ENCODE data around the gene ISYNA1.

Gene ISYNA1

DNA sequence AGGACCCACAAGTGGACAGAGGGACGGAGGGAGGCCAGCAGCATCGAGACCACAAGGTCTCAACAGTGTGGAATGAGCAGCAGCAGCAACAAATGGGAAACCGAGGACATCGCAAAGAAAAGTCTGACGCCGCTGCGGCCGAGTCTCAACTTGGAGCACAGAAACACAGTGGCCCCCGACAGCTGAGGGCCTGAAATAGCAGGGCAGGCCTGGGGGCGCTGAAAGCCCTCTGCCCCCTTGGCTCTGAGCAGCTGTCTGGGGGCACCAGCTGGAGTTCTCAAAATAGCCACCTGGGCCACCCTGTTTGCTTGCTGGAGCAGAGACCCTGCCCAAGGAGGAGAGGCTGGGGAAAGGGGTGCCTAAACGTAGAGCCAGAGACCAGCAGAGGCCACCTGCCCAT is 5.9 kb upstream of the ISYNA1 start:
- DNase-seq (ENCODE audit: low spot score): no peak

- no peak for DNase-seq (ENCODE audit: low spot score)
These were observed 5.5 kb upstream of the ISYNA1 start for GRCh38 chr19:18443406-18443805.

DNA sequence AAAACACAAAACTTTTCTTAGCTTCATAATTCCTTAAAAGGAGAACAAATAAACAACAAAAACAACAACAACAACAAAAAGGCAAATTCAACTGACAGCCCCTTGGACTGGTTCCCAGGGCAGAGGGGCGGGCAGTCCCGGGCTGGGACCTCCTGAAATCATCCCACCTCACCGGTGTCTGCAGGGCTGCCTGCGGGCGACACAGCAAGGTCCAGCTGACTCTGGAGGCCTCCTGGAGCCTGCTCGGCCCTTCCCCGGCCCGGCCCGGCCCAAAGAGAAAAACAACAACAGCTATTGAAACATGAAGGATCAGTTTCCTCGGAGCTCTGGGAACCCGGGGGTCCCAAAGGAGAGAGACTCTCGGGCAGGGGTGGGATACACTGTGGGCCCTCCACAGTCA is 5.0 kb upstream of the ISYNA1 start:
- DNase-seq (ENCODE audit: low spot score): no peak

DNA sequence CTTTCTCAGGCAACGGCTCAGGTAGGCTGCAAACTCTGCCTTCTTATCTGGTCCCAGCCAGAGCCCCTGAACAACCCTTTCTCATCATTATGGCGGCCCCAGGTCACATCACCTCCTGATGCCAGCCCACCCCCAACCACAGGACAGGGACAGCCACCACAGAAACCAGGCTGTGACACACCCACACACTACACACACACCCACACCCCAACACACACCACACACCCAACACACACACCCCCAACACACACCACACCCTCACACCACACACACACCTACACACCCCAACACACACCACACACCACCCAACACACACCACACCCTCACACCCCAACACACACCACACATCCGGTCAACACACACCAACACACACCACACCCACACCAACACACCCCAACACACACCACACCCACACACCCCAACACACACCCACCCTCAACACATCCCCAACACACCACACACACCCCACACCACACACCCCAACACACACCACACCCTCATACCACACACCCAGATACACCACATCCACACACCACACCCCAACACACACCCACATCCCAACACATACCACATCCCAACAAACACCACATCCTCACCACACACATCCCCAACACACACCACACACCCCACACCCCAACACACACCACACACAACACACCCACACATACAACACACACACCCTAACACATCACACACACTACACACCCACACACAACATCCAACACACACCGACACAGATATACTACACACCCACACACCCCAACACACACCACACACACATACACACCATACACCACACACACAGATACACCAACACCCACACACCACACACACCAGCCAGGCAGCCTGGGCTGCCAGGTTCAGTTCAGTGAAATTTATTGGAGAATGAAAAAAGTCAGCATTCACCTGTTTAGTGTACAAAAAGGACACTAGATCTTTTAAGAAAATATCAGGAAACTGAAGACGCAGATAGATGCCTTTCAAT is 4.2 kb upstream of the ISYNA1 start:
- DNase-seq (ENCODE audit: low spot score): no peak

- DNase-seq (ENCODE audit: low spot score): no peak
These were observed 3.2 kb upstream of the ISYNA1 start for GRCh38 chr19:18440936-18441803.

DNA sequence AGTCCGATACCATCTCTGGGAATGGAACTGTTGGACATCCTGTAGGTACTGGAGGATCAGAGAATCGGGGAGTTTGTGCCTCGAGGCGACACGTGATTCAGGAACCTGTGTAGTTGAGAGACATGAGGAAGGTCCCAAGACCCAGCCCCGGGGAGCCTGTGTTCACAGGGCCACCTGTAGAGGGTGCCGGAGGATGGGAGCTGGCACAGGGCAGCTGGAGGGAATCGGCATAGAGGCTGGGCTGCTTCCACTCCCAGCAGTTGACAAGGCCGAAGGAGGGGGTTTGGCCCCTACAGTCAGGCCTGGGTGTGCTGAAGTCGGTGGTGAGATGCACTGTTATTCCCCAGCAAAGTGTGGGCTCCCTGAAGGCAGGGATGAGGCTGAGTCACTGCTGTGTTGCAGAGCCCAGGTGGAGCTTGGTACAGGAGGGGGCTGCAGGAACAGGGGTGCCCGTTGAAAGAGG is 2.5 kb upstream of the ISYNA1 start:
- DNase-seq (ENCODE audit: low spot score): peak; percentile 42

DNA sequence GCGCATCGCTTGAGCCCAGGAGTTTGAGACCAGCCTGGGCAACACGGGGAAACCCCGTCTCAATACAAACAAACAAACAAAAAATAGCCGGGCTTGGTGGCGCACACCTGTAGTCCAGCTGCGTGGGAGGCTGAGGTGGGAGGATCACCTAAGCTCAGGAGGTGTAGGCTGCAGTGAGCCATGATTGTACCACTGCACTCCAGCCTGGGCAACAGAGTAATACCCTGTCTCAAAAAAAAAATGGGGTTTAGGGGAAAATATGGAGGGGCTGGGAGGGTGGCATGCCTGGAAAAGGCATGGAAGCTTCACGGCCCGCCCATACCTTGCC is 1.9 kb upstream of the ISYNA1 start:
- DNase-seq (ENCODE audit: low spot score): no peak

DNA sequence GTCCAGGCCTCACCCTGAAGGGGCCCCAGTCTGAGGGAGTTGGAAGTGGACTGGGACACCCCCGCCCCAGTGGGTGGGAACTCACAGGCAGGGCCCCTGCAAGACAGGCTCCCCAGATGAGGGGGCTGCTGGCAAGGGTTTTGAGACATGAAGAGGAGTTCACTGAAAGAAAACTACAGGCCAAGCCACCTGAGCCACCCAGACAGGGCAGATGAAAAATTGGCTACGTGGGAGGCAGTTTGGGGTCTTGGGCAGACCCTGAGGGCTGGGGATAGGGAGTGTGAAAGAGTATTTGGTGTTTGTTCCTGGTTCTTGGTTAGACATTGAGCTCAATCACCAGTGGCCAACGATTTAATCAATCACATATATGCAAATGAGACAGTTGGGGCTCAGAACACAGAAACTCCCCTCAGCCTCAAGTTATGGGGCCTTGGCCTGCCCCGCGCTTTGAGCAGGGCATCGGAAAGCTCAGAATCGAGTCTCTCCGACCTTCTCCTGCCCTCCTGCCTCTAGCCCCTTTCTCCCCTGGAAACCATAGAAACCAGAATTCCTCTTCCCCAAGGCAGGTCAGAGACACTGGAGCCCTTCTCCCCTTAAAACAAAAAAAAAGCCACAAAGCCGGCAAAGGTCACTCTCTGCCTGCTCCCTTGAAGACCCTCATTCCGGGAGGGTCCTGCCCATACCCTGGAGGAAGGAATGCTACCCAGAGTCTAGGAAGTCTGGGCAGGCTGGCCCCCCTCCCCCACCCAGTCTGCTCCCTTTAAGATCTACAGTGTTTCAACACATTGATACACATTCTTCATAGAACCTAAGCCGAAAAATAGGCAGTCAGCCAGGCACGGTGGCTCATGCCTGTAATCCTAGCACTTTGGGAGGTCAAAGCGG is 1.3 kb upstream of the ISYNA1 start:
- no peak for DNase-seq (ENCODE audit: low spot score)

DNA sequence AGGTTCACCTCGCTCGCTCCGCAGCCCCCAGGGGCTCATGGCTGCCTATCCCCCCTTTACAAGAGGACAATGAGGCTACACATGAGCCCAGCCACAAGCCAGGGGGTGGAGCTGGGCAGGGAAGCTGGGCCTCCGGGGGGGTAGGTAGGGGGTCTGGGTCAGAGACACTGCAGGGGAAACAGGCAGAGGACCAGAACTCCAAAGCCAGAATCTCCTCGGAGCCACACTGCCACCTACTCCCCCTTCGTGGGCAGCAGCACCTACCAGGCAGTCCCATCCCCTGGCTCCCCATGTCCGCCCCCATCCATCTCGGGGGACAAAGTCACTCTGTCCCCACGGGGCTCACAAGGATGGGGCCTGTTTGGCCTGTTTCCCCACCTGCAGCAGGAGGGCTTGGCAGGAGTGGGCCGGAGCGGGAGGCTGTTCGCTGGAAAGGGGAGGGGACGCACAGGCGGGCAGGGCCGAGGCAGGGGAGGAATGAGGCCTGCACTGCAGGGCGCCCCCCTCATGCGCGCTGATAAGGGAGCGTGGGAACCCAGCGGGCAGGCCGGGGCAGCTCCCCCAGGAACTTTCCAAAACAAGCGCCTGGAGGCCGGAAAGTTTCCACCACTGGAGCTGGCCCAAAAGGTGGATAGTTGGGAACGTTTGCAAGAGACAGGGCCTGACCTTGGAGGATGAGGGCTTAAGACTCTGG is 545 bp upstream of the ISYNA1 start:
- DNase-seq (ENCODE audit: low spot score): no peak

DNA sequence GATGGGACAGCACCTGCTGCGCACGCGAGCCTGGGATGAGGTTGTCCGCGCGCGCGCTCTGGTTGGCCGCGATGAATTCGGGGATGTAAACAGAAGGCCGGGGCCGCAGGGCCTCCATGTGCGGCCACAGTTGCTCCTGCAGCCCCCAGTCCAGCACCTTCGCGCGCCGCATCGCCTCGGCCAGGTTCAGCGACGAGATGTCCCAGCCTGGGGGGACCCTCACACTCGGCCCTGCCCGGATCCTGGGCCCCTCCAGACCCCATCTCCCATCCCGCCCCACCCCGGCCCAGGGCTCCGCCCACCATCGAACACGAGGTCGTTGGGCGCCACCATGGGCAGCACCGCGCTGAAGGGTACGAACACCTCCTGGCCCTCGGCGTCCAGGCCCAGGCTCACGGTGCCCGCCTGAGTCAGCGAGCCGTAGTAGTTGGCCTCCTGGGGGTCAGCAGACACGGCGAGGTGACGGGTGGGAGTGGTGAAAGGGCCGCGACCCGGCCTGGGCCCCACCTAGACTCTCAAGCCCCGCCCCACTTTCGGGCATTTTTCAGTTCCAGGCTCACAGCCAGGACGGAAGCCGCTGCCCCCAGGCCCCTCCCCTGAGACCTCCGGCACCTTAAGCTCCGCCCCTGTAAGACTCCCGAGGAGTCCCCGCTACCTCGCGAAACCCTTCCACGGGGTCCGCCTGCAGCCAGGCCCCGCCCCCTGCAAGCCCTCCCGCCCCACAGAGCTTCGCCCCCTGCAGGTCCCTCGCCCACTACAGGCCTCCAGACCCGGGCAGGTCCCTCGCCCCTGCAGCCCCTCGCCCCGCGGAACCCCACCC is 1.1 kb downstream of the ISYNA1 start:
- peak; percentile 75 for DNase-seq (ENCODE audit: low spot score)

- no peak for DNase-seq (ENCODE audit: low spot score)
These were observed 1.9 kb downstream of the ISYNA1 start for GRCh38 chr19:18435842-18436670.

DNA sequence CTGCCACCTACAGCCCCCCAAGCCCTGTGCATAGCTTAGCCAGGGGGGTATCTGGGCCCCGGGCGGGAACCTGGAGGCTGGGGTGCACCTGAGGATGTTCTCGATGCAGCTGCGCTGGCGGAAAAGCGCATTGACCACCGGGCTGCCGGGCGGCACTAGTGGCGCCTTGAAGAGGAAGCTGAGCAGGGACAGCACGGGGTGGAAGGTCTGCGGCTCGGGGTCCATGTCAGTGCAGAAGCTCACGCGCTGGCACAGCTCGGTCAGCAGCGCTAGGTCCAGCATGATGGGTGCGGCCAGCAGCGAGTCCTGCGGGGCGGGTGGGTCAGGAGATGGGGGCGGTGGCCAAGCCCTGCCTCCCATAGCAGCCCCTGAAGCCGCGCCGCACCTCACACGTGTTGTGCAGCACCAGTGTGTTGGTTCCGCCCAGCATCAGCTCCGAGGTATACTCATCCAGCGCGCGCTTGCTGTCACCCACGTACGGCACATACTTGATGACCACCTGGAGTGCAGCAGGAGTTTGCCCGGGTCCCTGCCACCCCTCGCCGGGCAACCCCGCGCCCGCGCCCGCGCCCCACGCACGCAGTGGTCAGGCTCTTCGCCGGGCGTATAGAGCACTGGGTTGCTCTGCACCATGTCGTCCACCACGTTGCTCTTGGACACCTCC is 2.6 kb downstream of the ISYNA1 start:
- DNase-seq (ENCODE audit: low spot score): no peak

- no peak for DNase-seq (ENCODE audit: low spot score)
These were observed 3.3 kb downstream of the ISYNA1 start for GRCh38 chr19:18434411-18435175.

DNA sequence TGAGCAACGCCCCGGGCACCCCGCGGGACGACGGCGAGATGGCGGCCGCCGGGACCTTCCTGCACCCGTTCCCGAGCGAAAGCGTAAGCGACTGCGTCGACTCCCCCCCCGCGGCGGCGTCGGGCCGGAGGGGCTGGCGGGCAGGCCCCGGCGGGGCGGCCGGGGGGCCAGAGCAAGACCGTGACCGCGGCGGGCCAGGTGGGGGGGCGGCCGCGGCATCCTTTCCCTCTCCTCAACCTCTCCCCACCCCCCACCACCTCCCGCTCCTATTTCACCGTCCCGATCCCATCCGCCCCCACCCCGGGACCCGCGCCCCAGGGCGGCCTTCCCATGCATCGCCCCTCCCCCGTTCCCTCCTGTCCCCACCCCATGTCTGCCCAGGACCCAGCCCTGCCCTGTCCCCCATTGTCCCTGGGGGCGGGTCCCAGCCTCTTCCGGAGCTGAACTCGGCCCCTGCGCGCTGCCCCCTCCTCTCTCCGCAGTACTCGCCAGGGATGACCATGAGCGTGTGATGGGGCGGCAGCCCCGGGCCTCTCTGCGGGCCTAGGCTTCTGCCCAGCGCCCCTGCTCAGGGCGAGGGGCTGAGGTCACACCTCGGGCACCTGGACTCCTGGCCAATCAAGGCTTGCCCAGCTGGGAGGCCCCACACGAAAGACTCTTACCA is 4.1 kb downstream of the ISYNA1 start:
- DNase-seq (ENCODE audit: low spot score): no peak

DNA sequence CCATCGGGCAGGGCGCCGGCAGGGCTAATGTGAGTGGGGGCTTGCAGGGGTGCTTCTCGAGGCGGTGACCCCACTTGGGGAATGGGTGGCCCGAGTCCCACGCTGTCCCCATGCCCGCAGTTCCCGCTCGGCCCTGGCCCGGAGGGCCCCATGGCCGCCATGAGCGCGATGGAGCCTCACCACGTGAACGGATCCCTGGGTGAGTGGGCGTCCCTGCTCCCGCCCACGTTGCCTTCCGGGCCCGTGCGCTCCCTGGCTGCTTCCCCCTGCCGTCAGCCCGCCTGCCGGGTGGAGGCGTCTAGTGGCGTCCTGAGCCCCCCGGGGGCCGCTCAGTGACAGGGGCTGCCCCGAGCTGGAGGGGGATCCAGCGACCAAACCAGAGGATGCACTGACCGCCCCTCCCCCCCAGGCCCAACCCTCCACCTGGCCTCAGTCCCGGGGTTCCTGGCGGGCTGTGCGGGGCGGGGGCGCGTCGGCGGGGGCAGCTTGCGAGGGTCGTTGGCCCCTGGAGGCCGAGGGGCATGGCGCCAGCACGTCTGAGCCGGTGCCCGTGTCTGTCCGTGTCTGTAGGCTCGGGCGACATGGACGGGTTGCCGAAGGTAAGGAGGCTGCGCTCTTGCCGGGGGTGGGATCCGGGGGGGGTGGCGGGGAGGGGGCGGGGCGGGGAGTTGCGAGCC is 4.8 kb downstream of the ISYNA1 start:
- DNase-seq (ENCODE audit: low spot score): no peak

GRCh38 chr19:18432275-18433014 is 5.5 kb downstream of the ISYNA1 start:
- no peak for DNase-seq (ENCODE audit: low spot score)

All from SW480 (cell line).